Activated T-cell treated with anti-CD3 and anti-CD28 coated beads, Interleukin-2, amount 50 U/mL, for 1 hour (primary cell): ENCODE results near the gene DUSP22.

Experiments
- DNase-seq: peaks from one replicate; pipeline ENCODE4 v3.0.0-alpha.2; 2020

Gene DUSP22

GRCh38 chr6:297571-298232, 5.4 kb downstream of the DUSP22 start:
- no peak for DNase-seq

- no peak for DNase-seq
Measured at GRCh38 chr6:298233-299103, 6.2 kb downstream of the DUSP22 start.

- DNase-seq: no peak
Measured at GRCh38 chr6:299104-299980, 7.1 kb downstream of the DUSP22 start.

- DNase-seq: no peak
Measured at GRCh38 chr6:300026-300425, 7.7 kb downstream of the DUSP22 start.

GRCh38 chr6:300494-301198, 8.4 kb downstream of the DUSP22 start:
- DNase-seq: no peak

DNA sequence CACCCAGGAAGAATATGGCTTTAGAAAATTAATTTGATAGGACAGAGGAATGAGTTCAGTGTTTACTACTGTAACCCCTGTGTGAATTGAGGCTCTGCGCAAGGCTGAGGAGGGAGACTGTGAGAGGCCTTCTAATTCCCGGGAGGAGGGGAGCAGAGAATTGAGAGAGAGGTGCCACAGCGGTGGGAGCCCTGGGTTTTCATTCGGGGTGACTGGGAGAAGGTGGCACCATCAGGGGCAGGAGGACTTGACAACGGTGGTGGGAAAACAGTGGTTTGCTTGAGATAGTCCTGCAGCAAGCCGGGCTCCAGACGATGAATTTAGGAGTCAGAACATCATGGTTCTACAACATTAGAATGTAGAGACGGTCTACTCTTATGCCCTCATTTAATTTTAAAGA, 9.2 kb downstream of the DUSP22 start:
- no peak for DNase-seq

DNA sequence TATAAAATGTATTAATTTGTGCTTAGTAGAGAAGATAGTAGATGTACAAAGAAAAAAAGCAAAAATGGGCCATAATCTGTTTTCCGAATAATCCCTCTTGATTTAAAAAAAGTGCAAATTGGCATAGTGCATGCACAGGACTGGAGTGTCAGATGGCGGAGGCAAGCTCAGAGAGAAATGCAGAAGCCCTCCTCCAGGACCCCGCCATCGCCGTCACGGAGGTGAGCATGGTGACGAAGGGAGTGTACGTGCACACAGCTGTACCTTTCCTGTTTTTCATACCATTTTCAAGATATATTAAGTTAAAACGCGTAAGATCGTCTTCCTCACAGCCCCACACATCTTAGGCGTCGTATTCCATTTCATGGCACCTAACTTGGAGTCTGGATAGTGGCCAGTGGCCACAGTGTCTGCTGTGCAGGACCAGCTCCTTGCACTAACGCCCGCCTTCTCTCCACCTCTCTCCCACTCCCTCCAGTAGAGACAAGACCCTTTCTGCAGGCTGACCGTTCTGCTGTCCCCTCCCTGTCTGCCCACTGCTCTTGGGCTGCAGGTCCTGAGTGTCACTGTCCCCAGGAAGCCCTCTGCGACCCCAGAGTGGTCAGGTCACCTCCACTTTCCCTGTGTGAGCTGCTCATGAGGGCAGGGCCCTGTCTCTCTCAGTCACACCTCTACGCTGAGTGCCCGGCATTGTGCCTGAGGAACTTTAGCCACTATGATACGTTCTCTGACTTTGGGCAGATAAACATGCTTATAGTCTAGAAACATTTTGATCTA, 9.8 kb downstream of the DUSP22 start:
- DNase-seq: no peak

- DNase-seq: no peak
Measured at GRCh38 chr6:302760-303159, 10.5 kb downstream of the DUSP22 start.

DNA sequence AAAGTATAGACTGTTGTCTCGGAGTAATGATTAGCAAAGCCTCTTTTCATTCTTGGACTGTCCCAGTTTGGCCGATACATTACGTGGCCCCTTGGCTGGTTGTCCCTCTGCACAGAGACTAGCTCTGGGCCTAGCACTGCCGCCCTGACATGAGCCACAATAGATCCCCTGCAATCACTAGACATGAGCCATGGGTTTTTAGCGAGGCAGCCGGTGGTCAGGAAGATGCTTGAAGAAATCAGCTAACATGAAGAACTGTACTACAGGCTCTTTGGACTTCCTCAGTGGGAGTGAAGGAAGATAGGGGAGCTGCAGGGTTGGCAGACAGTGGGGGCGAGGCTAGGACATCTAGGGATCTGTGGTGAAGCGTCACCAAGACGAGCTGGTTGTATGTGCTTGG, 11.0 kb downstream of the DUSP22 start:
- DNase-seq: no peak

DNA sequence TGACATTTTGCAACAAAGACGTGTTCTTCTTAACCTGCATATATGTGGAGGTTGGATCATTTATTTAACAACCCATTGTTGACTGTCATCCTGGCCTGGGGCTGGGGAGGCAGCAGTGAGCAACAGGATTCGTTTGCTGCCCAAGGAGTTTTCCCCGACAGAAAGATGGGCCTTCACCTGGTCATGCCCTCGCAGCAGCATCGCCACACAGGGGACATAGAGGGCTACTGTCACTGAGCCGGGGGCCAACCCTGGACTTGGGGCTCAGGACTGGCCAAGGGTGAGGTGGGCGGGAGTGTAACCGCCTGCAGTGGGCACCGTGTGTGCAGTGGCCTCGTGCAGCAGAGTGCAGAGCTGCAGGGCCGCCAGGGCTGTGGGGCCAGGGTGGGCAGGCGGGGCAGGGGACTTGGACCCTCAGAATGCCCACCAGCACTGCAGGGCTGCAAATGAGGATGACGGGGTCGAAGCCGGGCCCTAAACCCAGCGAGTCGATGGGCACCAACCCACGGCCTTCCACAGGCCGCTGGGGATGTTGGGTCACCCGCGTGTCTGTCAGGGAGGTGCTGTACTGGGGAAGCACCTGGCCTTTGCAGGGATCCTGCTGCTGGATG, 11.8 kb downstream of the DUSP22 start:
- no peak for DNase-seq

- DNase-seq: no peak
Measured at GRCh38 chr6:304833-305370, 12.6 kb downstream of the DUSP22 start.

- no peak for DNase-seq
Measured at GRCh38 chr6:305371-306206, 13.3 kb downstream of the DUSP22 start.

DNA sequence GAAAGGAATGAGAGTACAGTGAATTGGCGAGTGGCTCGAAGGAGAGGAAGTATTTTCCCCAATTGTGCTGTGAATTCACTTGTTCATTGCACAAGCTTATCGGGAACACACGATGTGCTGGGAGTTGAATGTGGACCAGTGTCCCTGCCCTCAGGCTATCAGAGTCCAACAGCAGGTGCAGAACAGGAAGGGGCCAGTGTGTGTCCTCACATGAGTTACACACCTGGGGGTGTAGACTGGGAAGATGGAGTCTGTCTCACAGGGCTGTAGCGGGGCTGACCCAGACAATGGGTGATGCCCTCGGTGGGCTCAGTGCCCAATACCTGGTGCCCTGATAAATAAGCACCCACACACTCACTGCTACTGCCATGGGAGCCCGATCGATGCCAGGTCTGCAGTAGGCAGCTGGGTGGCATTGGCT, 14.4 kb downstream of the DUSP22 start:
- no peak for DNase-seq

GRCh38 chr6:307065-307814, 15.0 kb downstream of the DUSP22 start:
- DNase-seq: no peak

DNA sequence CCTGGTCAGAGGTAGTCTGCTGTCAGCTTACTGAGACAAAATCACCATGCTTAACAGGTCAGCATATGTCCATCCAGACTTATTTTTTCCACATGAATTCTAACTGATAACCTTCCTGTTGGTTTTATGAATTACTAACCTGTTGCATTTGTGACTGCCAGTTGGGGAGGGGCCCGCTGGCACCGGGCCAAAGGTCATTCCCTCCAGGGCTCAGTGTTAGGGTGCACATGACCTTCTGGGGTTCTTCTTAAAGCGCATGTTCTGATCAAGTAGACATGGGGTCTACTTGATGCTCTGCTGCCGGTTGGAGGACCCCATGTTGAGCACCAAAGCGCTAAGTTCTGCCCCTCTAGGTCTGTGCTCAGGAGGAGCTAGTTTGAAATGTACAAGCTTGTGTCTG, 15.6 kb downstream of the DUSP22 start:
- DNase-seq: no peak

GRCh38 chr6:308307-308706, 16.0 kb downstream of the DUSP22 start:
- DNase-seq: no peak

- no peak for DNase-seq
Measured at GRCh38 chr6:308768-309167, 16.5 kb downstream of the DUSP22 start.

GRCh38 chr6:309947-310346, 17.7 kb downstream of the DUSP22 start:
- DNase-seq: no peak

GRCh38 chr6:310671-311070, 18.4 kb downstream of the DUSP22 start:
- DNase-seq: no peak
